Measurements from ENCODE around the gene MED13L.
"Not testable (repeated sequence)": the region's sequence is repeated elsewhere in the genome, so short reads cannot be mapped to it uniquely, and the experiment has no call there.

The MED13L gene

GRCh38 chr12:115984616-115985015 lies 292.9 kb downstream of the MED13L start:
- no peak overlapping the region for H3K4me3 ChIP-seq (ENCODE audit: low read depth, low read length)
- no peak for TF ChIP-seq CTCF (conservative IDR thresholded peaks at IDR 0.05; ENCODE audit: low read depth, low read length)
- DNase-seq (ENCODE audit: low read depth): no peak

- no peak overlapping the region for H3K4me3 ChIP-seq (ENCODE audit: low read depth, low read length)
- TF ChIP-seq CTCF (conservative IDR thresholded peaks at IDR 0.05; ENCODE audit: low read depth, low read length): peak; percentile 59
- DNase-seq (ENCODE audit: low read depth): no peak
Measured at GRCh38 chr12:115983226-115983798, 294.2 kb downstream of the MED13L start.

GRCh38 chr12:115980339-115980738 lies 297.2 kb downstream of the MED13L start:
- DNase-seq (ENCODE audit: low read depth): no peak
- TF ChIP-seq CTCF (conservative IDR thresholded peaks at IDR 0.05; ENCODE audit: low read depth, low read length): no peak
- H3K4me3 ChIP-seq (ENCODE audit: low read depth, low read length): no peak overlapping the region

- no peak for TF ChIP-seq CTCF (conservative IDR thresholded peaks at IDR 0.05; ENCODE audit: low read depth, low read length)
- H3K4me3 ChIP-seq (ENCODE audit: low read depth, low read length): no peak overlapping the region
- DNase-seq (ENCODE audit: low read depth): no peak
Measured at GRCh38 chr12:115979851-115980250, 297.6 kb downstream of the MED13L start.

- no peak for TF ChIP-seq CTCF (conservative IDR thresholded peaks at IDR 0.05; ENCODE audit: low read depth, low read length)
- DNase-seq (ENCODE audit: low read depth): peak; percentile 71
Measured at GRCh38 chr12:115979351-115979750, 298.1 kb downstream of the MED13L start.

GRCh38 chr12:115976829-115977228 lies 300.7 kb downstream of the MED13L start:
- not testable (repeated sequence) for DNase-seq (ENCODE audit: low read depth); H3K4me3 ChIP-seq (ENCODE audit: low read depth, low read length)

More at GRCh38 chr12:115979351-115979750, 298.1 kb downstream of the MED13L start:
- no peak overlapping the region for H3K4me3 ChIP-seq (ENCODE audit: low read depth, low read length)

- no peak overlapping the region for H3K4me3 ChIP-seq (ENCODE audit: low read depth, low read length)
- no peak for DNase-seq (ENCODE audit: low read depth)
- TF ChIP-seq CTCF (conservative IDR thresholded peaks at IDR 0.05; ENCODE audit: low read depth, low read length): no peak
Measured at GRCh38 chr12:115975411-115975810, 302.1 kb downstream of the MED13L start.

Data from choroid plexus epithelial cell (primary cell).